Breast epithelium (tissue), 3 donors: Measurements from ENCODE around the gene ANKRD11.

Experiments used
- CTCF ChIP-seq, 3 donors: fragments of 450-650 bp; IDR thresholded peaks; one replicate each; pipeline ENCODE4 v1.5.1; 2016 to 2017; ENCODE audit warnings: antibody characterized with exemption in 3 of 3, mild to moderate bottlenecking in 3 of 3, moderate library complexity in 3 of 3
- POLR2A ChIP-seq: fragments of 450-650 bp; IDR thresholded peaks from one replicate; pipeline ENCODE4 v1.6.1; 2016; ENCODE audit warnings: antibody characterized with exemption, mild to moderate bottlenecking, moderate library complexity
- POLR2AphosphoS5 ChIP-seq, 3 donors: sonication (generic); formaldehyde crosslinking; IDR thresholded peaks; one replicate each; pipeline ENCODE4 v1.6.1; 2017; ENCODE audit warnings: antibody characterized with exemption in 3 of 3

GRCh38 chr16:89277049-89277448 is 213.3 kb downstream of the ANKRD11 start:
- TF ChIP-seq POLR2A, result no peak
- TF ChIP-seq CTCF (IDR thresholded peaks at IDR 0.05), result no peak
- TF ChIP-seq POLR2AphosphoS5 (IDR thresholded peaks at IDR 0.05), result no peak
